NCI-H510A (cell line): ENCODE measurements around the gene RRAD.

Experiments used
- DNase-seq: peaks from one replicate; lab custom pipeline; 2025; lab: John Stamatoyannopoulos, UW

RRAD gene

GRCh38 chr16:66934138-66934838, 9.0 kb upstream of the RRAD start, which contains the start of gene CIAO2B:
Gene CIAO2B (minus strand): TSS chr16:66934402. CDS start chr16:66934364, 38 bp downstream.
- DNase-seq, result peak; percentile 62

- DNase-seq, result no peak
Observed at GRCh38 chr16:66933776-66934137, 8.4 kb upstream of the RRAD start.

- no peak for DNase-seq
Observed at GRCh38 chr16:66932076-66932475, 6.7 kb upstream of the RRAD start.

GRCh38 chr16:66931665-66932064, 6.3 kb upstream of the RRAD start:
- DNase-seq, result no peak

- no peak for DNase-seq
Observed at GRCh38 chr16:66930189-66930588, 4.9 kb upstream of the RRAD start.

GRCh38 chr16:66928702-66929388, 3.5 kb upstream of the RRAD start:
- DNase-seq, result no peak

- DNase-seq, result no peak
Observed at GRCh38 chr16:66927918-66928649, 2.7 kb upstream of the RRAD start.

- no peak for DNase-seq
Observed at GRCh38 chr16:66926961-66927436, 1.7 kb upstream of the RRAD start.

- DNase-seq, result no peak
Observed at GRCh38 chr16:66926171-66926947, 1.0 kb upstream of the RRAD start.

GRCh38 chr16:66924527-66925321, 611 bp downstream of the RRAD start:
- no peak for DNase-seq

GRCh38 chr16:66923866-66924265, 1.5 kb downstream of the RRAD start:
- DNase-seq, result no peak

GRCh38 chr16:66923247-66923731, 2.0 kb downstream of the RRAD start:
- DNase-seq, result no peak

GRCh38 chr16:66921729-66922450, 3.4 kb downstream of the RRAD start:
- DNase-seq, result no peak

- DNase-seq, result no peak
Observed at GRCh38 chr16:66920924-66921680, 4.2 kb downstream of the RRAD start.

- no peak for DNase-seq
Observed at GRCh38 chr16:66920299-66920590, 5.1 kb downstream of the RRAD start.

GRCh38 chr16:66919569-66920298, 5.6 kb downstream of the RRAD start:
- DNase-seq, result no peak

GRCh38 chr16:66918803-66919568, 6.3 kb downstream of the RRAD start, which contains the start of gene CDH16:
Gene CDH16 (minus strand): TSS chr16:66918885. CDS start chr16:66918065, 820 bp downstream.
- no peak for DNase-seq

GRCh38 chr16:66918355-66918754, 7.0 kb downstream of the RRAD start:
- DNase-seq, result no peak
